Cerebellar nuclear complex (tissue), 1 donor: Measurements from ENCODE around the gene CELA1.
"Not testable (repeated sequence)": the region's sequence is repeated elsewhere in the genome, so short reads cannot be mapped to it uniquely, and the experiment has no call there.

Experiments
- DNase-seq, 2 experiments: peaks; one replicate each; lab custom pipeline; 2025; lab: John Stamatoyannopoulos, UW

CELA1 gene

GRCh38 chr12:51318057-51318806 lies 28.2 kb downstream of the CELA1 start:
- DNase-seq: not testable (repeated sequence)

DNA sequence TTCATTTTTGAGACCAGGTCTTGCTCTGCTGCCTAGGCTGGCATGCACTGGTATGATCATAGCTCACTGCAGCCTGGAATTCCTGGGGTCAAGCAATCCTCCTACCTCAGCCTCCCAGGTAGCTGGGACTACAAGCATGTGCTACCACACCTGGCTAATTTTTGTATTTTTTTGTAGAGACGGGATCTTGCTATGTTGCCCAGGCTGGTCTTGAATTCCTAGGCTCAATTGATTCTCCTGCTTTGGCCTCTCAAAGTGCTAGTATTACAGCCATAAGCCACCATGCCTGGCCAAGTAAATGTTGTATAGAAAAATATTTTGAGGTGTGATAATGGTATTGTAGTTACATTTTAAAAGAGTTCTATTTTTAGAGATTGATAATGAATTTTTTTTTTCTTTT lies 35.1 kb downstream of the CELA1 start:
- no peak for DNase-seq

GRCh38 chr12:51307655-51308593 lies 38.6 kb downstream of the CELA1 start:
- no peak for DNase-seq

DNA sequence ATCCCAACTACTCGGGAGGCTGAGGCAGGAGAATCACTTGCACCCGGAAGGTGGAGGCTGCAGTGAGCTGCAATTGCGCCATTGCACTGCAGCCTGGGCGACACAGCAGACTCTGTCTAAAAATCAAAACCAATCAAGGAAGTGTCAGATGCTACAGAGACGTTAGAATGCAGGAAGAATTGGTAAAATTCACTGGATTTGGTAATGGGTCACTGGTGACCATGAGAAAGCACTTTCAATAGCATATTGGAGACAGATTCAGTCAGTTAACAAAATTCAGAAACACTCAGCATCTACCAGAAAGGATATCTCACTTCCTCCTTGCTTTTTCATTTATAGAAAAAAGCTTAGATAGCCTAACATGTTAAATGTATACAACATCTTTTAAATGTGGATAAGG lies 40.0 kb downstream of the CELA1 start:
- no peak for DNase-seq

GRCh38 chr12:51300768-51301167 lies 45.7 kb downstream of the CELA1 start:
- not testable (repeated sequence) for DNase-seq

DNA sequence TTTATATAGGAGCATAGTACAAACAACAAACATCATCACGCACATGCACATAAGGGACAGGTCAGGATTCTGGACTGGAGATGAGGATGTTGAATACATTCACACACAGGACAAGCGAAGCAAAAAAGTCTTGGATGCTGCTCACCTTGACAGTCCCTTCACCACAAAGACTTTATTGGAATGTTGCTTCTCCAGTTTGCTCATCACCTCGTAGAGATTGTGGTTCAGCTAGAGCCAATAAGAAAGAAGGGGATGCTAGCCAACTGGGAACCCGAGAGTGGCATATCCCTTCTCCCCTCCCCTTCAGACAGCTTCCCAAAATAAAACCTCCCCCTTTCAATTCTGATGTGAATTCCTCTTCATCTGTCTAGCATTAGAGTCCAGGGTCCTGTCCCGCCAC lies 50.8 kb downstream of the CELA1 start:
- DNase-seq: no peak

- not testable (repeated sequence) for DNase-seq
Observed at GRCh38 chr12:51294097-51294496, 52.4 kb downstream of the CELA1 start.

- DNase-seq: no peak
Observed at GRCh38 chr12:51293696-51294095, 52.8 kb downstream of the CELA1 start.

- DNase-seq: not testable (repeated sequence)
Observed at GRCh38 chr12:51291603-51292513, 54.6 kb downstream of the CELA1 start.

- no peak for DNase-seq
Observed at GRCh38 chr12:51285843-51286242, 60.6 kb downstream of the CELA1 start.

- DNase-seq: no peak
Observed at GRCh38 chr12:51281202-51281924, 65.1 kb downstream of the CELA1 start.
